Activated CD4-positive, CD25-positive, alpha-beta regulatory T cell treated with anti-CD3 and anti-CD28 coated beads, Interleukin-2, amount 50 U/mL, for 72 hours (primary cell): ENCODE data around the gene NET1.

Experiments used
- DNase-seq: peaks from one replicate; pipeline ENCODE4 v3.0.0; 2021

Gene NET1

GRCh38 chr10:5485948-5486852 lies 73.8 kb downstream of the NET1 start:
- DNase-seq, result no peak

GRCh38 chr10:5486853-5487235 lies 74.5 kb downstream of the NET1 start:
- DNase-seq, result no peak

GRCh38 chr10:5488272-5489161 lies 76.2 kb downstream of the NET1 start:
- no peak for DNase-seq

- no peak for DNase-seq
Observed at GRCh38 chr10:5490032-5490431, 77.7 kb downstream of the NET1 start.

GRCh38 chr10:5490698-5491464 lies 78.5 kb downstream of the NET1 start:
- DNase-seq, result no peak

- no peak for DNase-seq
Observed at GRCh38 chr10:5491477-5491876, 79.1 kb downstream of the NET1 start.

GRCh38 chr10:5492322-5492855 lies 80.0 kb downstream of the NET1 start:
- DNase-seq, result no peak

- no peak for DNase-seq
Observed at GRCh38 chr10:5492929-5493576, 80.7 kb downstream of the NET1 start.

GRCh38 chr10:5493691-5494090 lies 81.3 kb downstream of the NET1 start:
- DNase-seq, result no peak

GRCh38 chr10:5494611-5495010 lies 82.3 kb downstream of the NET1 start:
- DNase-seq, result no peak

- DNase-seq, result no peak
Observed at GRCh38 chr10:5496261-5497250, 84.2 kb downstream of the NET1 start.

- no peak for DNase-seq
Observed at GRCh38 chr10:5497289-5497688, 84.9 kb downstream of the NET1 start.

GRCh38 chr10:5497948-5498730 lies 85.8 kb downstream of the NET1 start:
- DNase-seq, result no peak

GRCh38 chr10:5498791-5499492 lies 86.6 kb downstream of the NET1 start:
- DNase-seq, result no peak

GRCh38 chr10:5499493-5500140 lies 87.3 kb downstream of the NET1 start, which contains the start of gene CALML5:
TSS of gene CALML5 (minus strand) at chr10:5499570. CDS start at chr10:5499438, 132 bp downstream.
- DNase-seq, result no peak

- DNase-seq, result no peak
Observed at GRCh38 chr10:5500162-5500670, 87.9 kb downstream of the NET1 start.

GRCh38 chr10:5500910-5501309 lies 88.6 kb downstream of the NET1 start:
- no peak for DNase-seq

GRCh38 chr10:5502061-5502521 lies 89.7 kb downstream of the NET1 start:
- DNase-seq, result no peak
